Astrocyte (in vitro differentiated cells and primary cell): Measurements from ENCODE around the gene AGAP9.

ENCODE experiments used
- CTCF ChIP-seq: IDR thresholded peaks from 2 replicates; pipeline ENCODE4 v1.5.1; 2011; ENCODE audit warnings: low read depth, mild to moderate bottlenecking, inconsistent platforms, low read length, moderate library complexity; ENCODE audit not compliant: insufficient read depth
- EZH2 ChIP-seq: IDR thresholded peaks from 2 replicates; pipeline ENCODE4 v1.6.1; 2012; ENCODE audit warnings: mild to moderate bottlenecking, low read length, inconsistent platforms; ENCODE audit not compliant: insufficient read depth

- TF ChIP-seq CTCF (no peak), EZH2 (no peak)
Observed at GRCh38 chr10:47452495-47453140, 70.8 kb downstream of the AGAP9 start.
